Adipocyte (in vitro differentiated cells): ENCODE results near the gene SLC13A4.
A peak's percentile ranks its signal among the peaks of the same experiment; 100 is the strongest.

Source experiments
- DNase-seq: peaks from one replicate; pipeline ENCODE4 v3.0.0-alpha.2; 2015; ENCODE audit warnings: low read depth
- H3K27me3 ChIP-seq: replicated peaks from 2 replicates; pipeline ENCODE4 v1.7.0; 2013; ENCODE audit warnings: mild to moderate bottlenecking, low read length, moderate library complexity; ENCODE audit not compliant: control insufficient read depth, insufficient read depth
- H3K36me3 ChIP-seq: 2 replicates; pipeline ENCODE4 v1.7.0; 2013; ENCODE audit warnings: low read length, mild to moderate bottlenecking, moderate library complexity; ENCODE audit not compliant: control insufficient read depth, insufficient read depth, severe bottlenecking
- H3K4me1 ChIP-seq: 2 replicates; pipeline ENCODE4 v1.7.0; 2013; ENCODE audit warnings: mild to moderate bottlenecking, low read length, moderate library complexity; ENCODE audit not compliant: control insufficient read depth, insufficient read depth
- H3K4me3 ChIP-seq: 2 replicates; pipeline ENCODE4 v1.7.0; 2013; ENCODE audit warnings: mild to moderate bottlenecking, low read length, moderate library complexity
- H3K9ac ChIP-seq: 2 replicates; pipeline ENCODE4 v1.7.0; 2013; ENCODE audit warnings: mild to moderate bottlenecking, low read length, moderate library complexity
- H3K9me3 ChIP-seq: 2 replicates; pipeline ENCODE4 v1.7.0; 2013; ENCODE audit warnings: mild to moderate bottlenecking, low read length, moderate library complexity; ENCODE audit not compliant: control insufficient read depth

Gene SLC13A4

GRCh38 chr7:135715673-135716072 lies 12.3 kb downstream of the SLC13A4 start:
- no peaks in the 10 kb centered on the region for H3K9me3 ChIP-seq
- no peak for DNase-seq
- H3K27me3 ChIP-seq = no peaks in the 10 kb centered on the region
- no peaks in the 10 kb centered on the region for H3K36me3 ChIP-seq
- no peak overlapping the region for H3K9ac ChIP-seq
- H3K4me1 ChIP-seq = peaks cover 11% of the 10 kb centered on the region
- H3K4me3 ChIP-seq = no peak overlapping the region

- no peak for DNase-seq
- H3K4me1 ChIP-seq = peaks cover 11% of the 10 kb centered on the region
- H3K9me3 ChIP-seq = no peaks in the 10 kb centered on the region
- no peaks in the 10 kb centered on the region for H3K36me3 ChIP-seq
- no peak overlapping the region for H3K4me3 ChIP-seq
- no peak overlapping the region for H3K9ac ChIP-seq
- no peaks in the 10 kb centered on the region for H3K27me3 ChIP-seq
Measured at GRCh38 chr7:135715055-135715522, 12.9 kb downstream of the SLC13A4 start.

- Histone ChIP-seq H3K4me1 (peaks cover 11% of the 10 kb centered on the region), H3K36me3 (no peaks in the 10 kb centered on the region), H3K4me3 (no peak overlapping the region), H3K9ac (no peak overlapping the region), H3K9me3 (no peaks in the 10 kb centered on the region), H3K27me3 (no peaks in the 10 kb centered on the region)
- peak; percentile 76 for DNase-seq
Measured at GRCh38 chr7:135714534-135715009, 13.4 kb downstream of the SLC13A4 start.

GRCh38 chr7:135713836-135714470 lies 14.0 kb downstream of the SLC13A4 start:
- DNase-seq = peak; percentile 67
- peaks cover 11% of the 10 kb centered on the region for H3K4me1 ChIP-seq
- H3K9me3 ChIP-seq = no peaks in the 10 kb centered on the region
- no peaks in the 10 kb centered on the region for H3K36me3 ChIP-seq
- H3K9ac ChIP-seq = no peak overlapping the region
- H3K27me3 ChIP-seq = no peaks in the 10 kb centered on the region
- H3K4me3 ChIP-seq = no peak overlapping the region

GRCh38 chr7:135712796-135713195 lies 15.2 kb downstream of the SLC13A4 start:
- no peak overlapping the region for H3K4me3 ChIP-seq
- peaks cover 11% of the 10 kb centered on the region for H3K4me1 ChIP-seq
- H3K27me3 ChIP-seq = no peaks in the 10 kb centered on the region
- DNase-seq = no peak
- H3K9me3 ChIP-seq = no peaks in the 10 kb centered on the region
- no peak overlapping the region for H3K9ac ChIP-seq
- H3K36me3 ChIP-seq = no peaks in the 10 kb centered on the region

GRCh38 chr7:135712182-135712782 lies 15.7 kb downstream of the SLC13A4 start:
- DNase-seq = no peak
- Histone ChIP-seq H3K9ac (no peak overlapping the region), H3K4me1 (peaks cover 11% of the 10 kb centered on the region)

GRCh38 chr7:135711139-135711469 lies 16.9 kb downstream of the SLC13A4 start:
- H3K27me3 ChIP-seq = no peaks in the 10 kb centered on the region
- peaks cover 5% of the 10 kb centered on the region for H3K4me1 ChIP-seq
- H3K9ac ChIP-seq = no peak overlapping the region
- DNase-seq = no peak
- H3K36me3 ChIP-seq = no peaks in the 10 kb centered on the region
- H3K9me3 ChIP-seq = no peaks in the 10 kb centered on the region
- no peak overlapping the region for H3K4me3 ChIP-seq

More at GRCh38 chr7:135712182-135712782, 15.7 kb downstream of the SLC13A4 start:
- H3K9me3 ChIP-seq = no peaks in the 10 kb centered on the region
- no peaks in the 10 kb centered on the region for H3K36me3 ChIP-seq
- H3K4me3 ChIP-seq = no peak overlapping the region
- H3K27me3 ChIP-seq = no peaks in the 10 kb centered on the region

GRCh38 chr7:135710417-135711138 lies 17.4 kb downstream of the SLC13A4 start:
- no peak for DNase-seq
- peaks cover 5% of the 10 kb centered on the region for H3K4me1 ChIP-seq
- no peaks in the 10 kb centered on the region for H3K27me3 ChIP-seq
- no peak overlapping the region for H3K4me3 ChIP-seq
- H3K9ac ChIP-seq = no peak overlapping the region
- H3K36me3 ChIP-seq = no peaks in the 10 kb centered on the region
- H3K9me3 ChIP-seq = no peaks in the 10 kb centered on the region

- DNase-seq = peak; percentile 39
- Histone ChIP-seq H3K9ac (no peak overlapping the region), H3K36me3 (no peaks in the 10 kb centered on the region), H3K27me3 (no peaks in the 10 kb centered on the region), H3K4me1 (peaks cover 5% of the 10 kb centered on the region), H3K4me3 (no peak overlapping the region), H3K9me3 (no peaks in the 10 kb centered on the region)
Measured at GRCh38 chr7:135709508-135709907, 18.5 kb downstream of the SLC13A4 start.

GRCh38 chr7:135708041-135708440 lies 19.9 kb downstream of the SLC13A4 start:
- no peak overlapping the region for H3K9ac ChIP-seq

GRCh38 chr7:135707570-135707966 lies 20.4 kb downstream of the SLC13A4 start:
- no peak overlapping the region for H3K4me3 ChIP-seq
- H3K36me3 ChIP-seq = no peaks in the 10 kb centered on the region
- H3K4me1 ChIP-seq = no peaks in the 10 kb centered on the region
- no peaks in the 10 kb centered on the region for H3K27me3 ChIP-seq
- H3K9ac ChIP-seq = no peak overlapping the region
- DNase-seq = no peak
- no peaks in the 10 kb centered on the region for H3K9me3 ChIP-seq

More at GRCh38 chr7:135708041-135708440, 19.9 kb downstream of the SLC13A4 start:
- Histone ChIP-seq H3K36me3 (no peaks in the 10 kb centered on the region), H3K4me3 (no peak overlapping the region), H3K27me3 (no peaks in the 10 kb centered on the region), H3K9me3 (no peaks in the 10 kb centered on the region), H3K4me1 (no peaks in the 10 kb centered on the region)
- no peak for DNase-seq
